Measurements from ENCODE around the gene PTCH2.

Gene PTCH2

GRCh38 chr1:44822131-44822701 is 20.8 kb downstream of the PTCH2 start:
- Histone ChIP-seq H4K91ac (ENCODE audit: low read depth, low read length, poor library complexity) (no peak overlapping the region), H3K4me1 (ENCODE audit: control insufficient read depth in 2 of 2, insufficient read depth in 1 of 2, low read depth in 1 of 2, low read length in 2 of 2) (peaks cover 0 to 10% of the 10 kb centered on the region in 2 donors), H3K27me3 (ENCODE audit: control insufficient read depth in 3 of 3, insufficient read depth in 3 of 3, low read depth in 1 of 3, low read length in 3 of 3) (no peaks in the 10 kb centered on the region), H2BK12ac (ENCODE audit: low read length) (peak overlapping the region; percentile 24), H2BK5ac (ENCODE audit: low read length) (no peak overlapping the region), H2AFZ (ENCODE audit: low read length) (no peak overlapping the region), H2BK15ac (ENCODE audit: low read length) (peak overlapping the region; percentile 42), H2BK120ac (ENCODE audit: low read depth, low read length) (peak overlapping the region; percentile 74), H3K9ac (ENCODE audit: low read depth, low read length, poor library complexity) (no peak overlapping the region), H3K9me3 (replicated peaks in 1 of 2; ENCODE audit: control insufficient read depth in 2 of 2, insufficient read depth in 1 of 2, low read depth in 1 of 2, low read length in 2 of 2) (peaks cover 0 to 7% of the 10 kb centered on the region in 2 donors), H3K14ac (ENCODE audit: low read length) (no peak overlapping the region), H2AK5ac (ENCODE audit: low read depth, low read length) (peak overlapping the region; percentile 97), H3K4me2 (ENCODE audit: insufficient read depth, low read length, poor library complexity, severe bottlenecking) (no peak overlapping the region), H4K8ac (ENCODE audit: low read depth, low read length) (peak overlapping the region; percentile 9), H3K23ac (ENCODE audit: low read depth, low read length, poor library complexity) (no peak overlapping the region), H3K79me1 (ENCODE audit: low read depth, low read length) (peaks cover 4% of the 10 kb centered on the region), H3K27ac (replicated peaks; ENCODE audit: low read length) (no peak overlapping the region), H3K18ac (ENCODE audit: low read length) (peak overlapping the region; percentile 61), H3K4me3 (ENCODE audit: low read length in 2 of 2) (no peak overlapping the region), H3K36me3 (replicated peaks in 1 of 2; ENCODE audit: control insufficient read depth in 2 of 2, insufficient read depth in 2 of 2, low read length in 2 of 2) (no peaks in the 10 kb centered on the region), H3K4ac (ENCODE audit: low read length) (no peak overlapping the region)
- WGBS, 2 donors (ENCODE audit: extremely low coverage in 2 of 2, insufficient read length in 2 of 2, insufficient replicate concordance in 1 of 2), result no CpG with 5 or more reads among the region's 6 CpGs
- DNase-seq (ENCODE audit: low spot score), result no peak

- Histone ChIP-seq H3K18ac (ENCODE audit: low read length) (peak overlapping the region; percentile 55), H2BK12ac (ENCODE audit: low read length) (no peak overlapping the region), H2AK5ac (ENCODE audit: low read depth, low read length) (peak overlapping the region; percentile 93), H3K9ac (ENCODE audit: low read depth, low read length, poor library complexity) (no peak overlapping the region), H3K27me3 (ENCODE audit: control insufficient read depth in 3 of 3, insufficient read depth in 3 of 3, low read depth in 1 of 3, low read length in 3 of 3) (no peaks in the 10 kb centered on the region), H2BK5ac (ENCODE audit: low read length) (peak overlapping the region; percentile 2), H4K91ac (ENCODE audit: low read depth, low read length, poor library complexity) (no peak overlapping the region), H3K14ac (ENCODE audit: low read length) (peak overlapping the region; percentile 49), H3K27ac (replicated peaks; ENCODE audit: low read length) (peak overlapping the region; percentile 15), H3K79me1 (ENCODE audit: low read depth, low read length) (peaks cover 4% of the 10 kb centered on the region), H3K4me1 (ENCODE audit: control insufficient read depth in 2 of 2, insufficient read depth in 1 of 2, low read depth in 1 of 2, low read length in 2 of 2) (peaks cover 0 to 10% of the 10 kb centered on the region in 2 donors), H3K23ac (ENCODE audit: low read depth, low read length, poor library complexity) (peak overlapping the region; percentile 92), H3K9me3 (replicated peaks in 1 of 2; ENCODE audit: control insufficient read depth in 2 of 2, insufficient read depth in 1 of 2, low read depth in 1 of 2, low read length in 2 of 2) (peaks cover 0 to 7% of the 10 kb centered on the region in 2 donors), H3K4me3 (ENCODE audit: low read length in 2 of 2) (no peak overlapping the region), H3K4ac (ENCODE audit: low read length) (no peak overlapping the region), H3K4me2 (ENCODE audit: insufficient read depth, low read length, poor library complexity, severe bottlenecking) (no peak overlapping the region), H2BK15ac (ENCODE audit: low read length) (peak overlapping the region; percentile 96), H3K36me3 (replicated peaks in 1 of 2; ENCODE audit: control insufficient read depth in 2 of 2, insufficient read depth in 2 of 2, low read length in 2 of 2) (no peaks in the 10 kb centered on the region), H2BK120ac (ENCODE audit: low read depth, low read length) (no peak overlapping the region), H2AFZ (ENCODE audit: low read length) (no peak overlapping the region), H4K8ac (ENCODE audit: low read depth, low read length) (no peak overlapping the region)
- WGBS, 2 donors (ENCODE audit: extremely low coverage in 2 of 2, insufficient read length in 2 of 2, insufficient replicate concordance in 1 of 2), result no CpG with 5 or more reads among the region's 9 CpGs
- DNase-seq (ENCODE audit: low spot score), result no peak
Measured at GRCh38 chr1:44821240-44821715, 21.8 kb downstream of the PTCH2 start.

- Histone ChIP-seq H3K14ac (ENCODE audit: low read length) (peak overlapping the region; percentile 94), H2BK5ac (ENCODE audit: low read length) (peak overlapping the region; percentile 100), H3K18ac (ENCODE audit: low read length) (peak overlapping the region; percentile 100), H3K4me2 (ENCODE audit: insufficient read depth, low read length, poor library complexity, severe bottlenecking) (peak overlapping the region; percentile 84), H3K4ac (ENCODE audit: low read length) (no peak overlapping the region), H3K9ac (ENCODE audit: low read depth, low read length, poor library complexity) (peak overlapping the region; percentile 89), H4K8ac (ENCODE audit: low read depth, low read length) (no peak overlapping the region), H3K79me1 (ENCODE audit: low read depth, low read length) (peaks cover 4% of the 10 kb centered on the region), H3K27ac (replicated peaks; ENCODE audit: low read length) (peak overlapping the region; percentile 90), H3K4me1 (ENCODE audit: control insufficient read depth in 2 of 2, insufficient read depth in 1 of 2, low read depth in 1 of 2, low read length in 2 of 2) (peaks cover 0 to 10% of the 10 kb centered on the region in 2 donors), H4K91ac (ENCODE audit: low read depth, low read length, poor library complexity) (no peak overlapping the region), H3K9me3 (replicated peaks in 1 of 2; ENCODE audit: control insufficient read depth in 2 of 2, insufficient read depth in 1 of 2, low read depth in 1 of 2, low read length in 2 of 2) (peaks cover 0 to 7% of the 10 kb centered on the region in 2 donors), H3K4me3 (ENCODE audit: low read length in 2 of 2) (peak overlapping the region in 1 of 2 donors; percentile 66), H3K23ac (ENCODE audit: low read depth, low read length, poor library complexity) (peak overlapping the region; percentile 92), H2BK12ac (ENCODE audit: low read length) (peak overlapping the region; percentile 87), H2BK120ac (ENCODE audit: low read depth, low read length) (peak overlapping the region; percentile 98), H2AFZ (ENCODE audit: low read length) (no peak overlapping the region), H3K27me3 (ENCODE audit: control insufficient read depth in 3 of 3, insufficient read depth in 3 of 3, low read depth in 1 of 3, low read length in 3 of 3) (no peaks in the 10 kb centered on the region), H2BK15ac (ENCODE audit: low read length) (peak overlapping the region; percentile 96), H3K36me3 (replicated peaks in 1 of 2; ENCODE audit: control insufficient read depth in 2 of 2, insufficient read depth in 2 of 2, low read length in 2 of 2) (peaks cover 0 to 4% of the 10 kb centered on the region in 2 donors), H2AK5ac (ENCODE audit: low read depth, low read length) (peak overlapping the region; percentile 94)
- no peak for DNase-seq (ENCODE audit: low spot score)
- no CpG with 5 or more reads among the region's 25 CpGs for WGBS, 2 donors (ENCODE audit: extremely low coverage in 2 of 2, insufficient read length in 2 of 2, insufficient replicate concordance in 1 of 2)
Measured at GRCh38 chr1:44820328-44821239, 22.5 kb downstream of the PTCH2 start.
